Activated CD4-positive, alpha-beta T cell treated with anti-CD3 and anti-CD28 coated beads for 36 hours (primary cell): Measurements from ENCODE around the gene FAM83G. TPM values are rescaled to one million over a fixed set of nuclear protein-coding genes. Genes with fewer than 3 reads are reported as not detected.

Experiments used
- ATAC-seq: fragments of 200-7000 bp; cut with Tn5 transposase; one replicate; pipeline ENCODE4 v1.10.0; 2021; ENCODE audit warnings: mild to moderate bottlenecking, moderate library complexity
- CTCF ChIA-PET: fragments of 350-600 bp; sonication (Branson Sonifier 250); formaldehyde crosslinking; loops from one replicate; lab custom pipeline; 2021; ENCODE audit warnings: antibody characterized with exemption; lab: Charles Lee
- POLR2A ChIA-PET: fragments of 350-600 bp; sonication (Branson Sonifier 250); formaldehyde crosslinking; loops from one replicate; lab custom pipeline; 2021; ENCODE audit warnings: antibody characterized with exemption, inconsistent platforms; lab: Charles Lee
- DNase-seq: peaks from one replicate; pipeline ENCODE4 v3.0.0-alpha.2; 2020
- H3K27ac Mint-ChIP-seq: one replicate; pipeline ENCODE4 v1.8.0; 2021; ENCODE audit warnings: mixed read lengths
- H3K27me3 Mint-ChIP-seq: one replicate; pipeline ENCODE4 v1.8.0; 2021; ENCODE audit warnings: mixed read lengths
- H3K36me3 Mint-ChIP-seq: one replicate; pipeline ENCODE4 v1.8.0; 2021; ENCODE audit warnings: low read depth, mixed read lengths
- H3K4me1 Mint-ChIP-seq: one replicate; pipeline ENCODE4 v1.8.0; 2021; ENCODE audit warnings: mixed read lengths
- H3K4me3 Mint-ChIP-seq: one replicate; pipeline ENCODE4 v1.8.0; 2021; ENCODE audit warnings: mild to moderate bottlenecking, moderate library complexity, mixed read lengths
- H3K9me3 Mint-ChIP-seq: one replicate; pipeline ENCODE4 v1.8.0; 2021; ENCODE audit warnings: low read depth, mixed read lengths
- intact Hi-C, 2 experiments: fragments of 100-400 bp; cut with DNase I in 1 of 2; cut with micrococcal nuclease in 1 of 2; formaldehyde crosslinking; loops; one replicate each; pipeline versions ENCODE4 v1.14.2 to v1.15.1; 2022 to 2024; cut with DNase I, micrococcal nuclease
- total RNA-seq, 2 experiments: library from RNA; stranded (reverse); gene quantifications; one replicate each; pipeline ENCODE4 v1.2.3, GENCODE V29; 2021

FAM83G gene
- total RNA-seq, 2 experiments from 2014 or later: 11.1 to 14.3 TPM

DNA sequence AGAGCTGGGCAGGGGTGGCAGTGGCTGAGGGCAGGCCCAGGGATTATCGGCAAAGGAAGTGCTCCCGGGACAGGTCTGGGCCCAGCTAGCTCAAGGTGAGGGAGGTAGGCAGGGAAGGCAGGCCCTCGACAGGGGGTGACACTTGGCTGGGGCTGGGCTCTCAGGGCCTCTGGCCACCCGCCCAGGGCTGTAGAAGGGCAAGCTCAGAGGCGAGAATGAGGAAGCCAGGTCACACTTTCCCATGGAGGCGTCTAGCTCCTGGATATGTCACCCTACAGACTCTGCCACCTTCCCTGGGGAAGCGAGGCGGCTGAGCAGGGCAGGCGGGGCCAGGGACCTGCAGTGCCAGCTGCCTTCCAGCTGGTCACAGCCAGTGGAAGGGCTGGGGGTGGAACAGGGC lies 19.1 kb downstream of the FAM83G start:
- H3K4me3 Mint-ChIP-seq: no peak overlapping the region
- peaks cover 2% of the 10 kb centered on the region for H3K4me1 Mint-ChIP-seq
- intact Hi-C loops: loop anchor here in 1 of 2 experiments (5.0 kb wide), 1 partner anchor 48 kb away; no protein-coding TSS in a partner anchor
- ChIA-PET CTCF (interaction anchor here (1.3 kb wide), 1 partner anchor 9 kb away, joined by 3 read pairs; no protein-coding TSS in a partner anchor), POLR2A (no interaction called here)
- no peak for ATAC-seq
- H3K27me3 Mint-ChIP-seq: no peaks in the 10 kb centered on the region
- peaks cover 8% of the 10 kb centered on the region for H3K36me3 Mint-ChIP-seq
- H3K27ac Mint-ChIP-seq: no peak overlapping the region
- DNase-seq: no peak
- no peaks in the 10 kb centered on the region for H3K9me3 Mint-ChIP-seq

DNA sequence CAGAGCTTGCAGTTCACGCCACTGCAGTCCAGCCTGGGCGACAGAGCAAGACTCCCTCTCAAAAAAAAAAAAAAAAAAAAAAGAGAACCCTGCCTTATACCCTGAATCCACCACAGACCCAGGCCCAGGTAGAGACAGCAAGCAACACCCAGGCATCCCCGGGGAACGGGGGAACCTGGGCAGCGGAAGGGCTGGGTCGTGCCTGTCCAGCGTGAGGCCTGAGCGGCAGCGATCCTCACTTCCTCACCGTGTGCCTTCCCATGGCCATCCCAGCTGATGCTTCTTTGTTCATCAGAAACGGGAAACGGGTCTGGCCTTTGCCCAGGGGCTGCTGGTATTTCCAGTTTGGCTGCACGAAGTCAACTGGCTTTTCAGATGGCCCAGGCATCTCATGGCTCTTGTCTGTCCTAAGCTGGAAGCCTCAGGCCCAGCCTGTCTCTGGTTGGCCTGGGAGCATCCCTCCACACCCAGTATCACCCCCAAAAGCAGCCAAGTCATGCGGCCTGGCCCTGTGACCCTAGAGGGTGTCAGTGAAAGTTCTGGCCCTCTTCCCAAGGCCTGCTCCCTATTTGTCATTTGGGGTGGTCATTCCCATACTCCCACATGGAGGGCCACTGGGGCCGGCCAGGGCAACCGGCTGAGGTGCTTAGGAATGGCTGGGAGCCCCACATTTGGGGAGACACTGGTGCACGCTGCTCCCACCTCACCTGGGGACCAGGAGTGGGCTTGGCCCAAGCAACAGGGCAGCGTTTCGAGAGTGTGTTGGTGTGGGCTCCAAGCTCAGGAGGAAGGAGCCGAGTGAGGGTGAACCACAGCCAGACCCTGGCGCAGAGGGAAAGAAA lies 20.1 kb downstream of the FAM83G start:
- POLR2A ChIA-PET: no interaction called here
- Mint-ChIP-seq H3K9me3 (no peaks in the 10 kb centered on the region), H3K4me1 (peaks cover 2% of the 10 kb centered on the region), H3K27me3 (no peaks in the 10 kb centered on the region), H3K27ac (no peak overlapping the region), H3K36me3 (peaks cover 8% of the 10 kb centered on the region), H3K4me3 (no peak overlapping the region)
- intact Hi-C loops: loop anchor here in 1 of 2 experiments (5.0 kb wide), 1 partner anchor 47 kb away; no protein-coding TSS in a partner anchor
- DNase-seq: no peak
- no peak for ATAC-seq
- CTCF ChIA-PET: interaction anchor here (1.3 kb wide), 1 partner anchor 10 kb away, joined by 3 read pairs; no protein-coding TSS in a partner anchor

DNA sequence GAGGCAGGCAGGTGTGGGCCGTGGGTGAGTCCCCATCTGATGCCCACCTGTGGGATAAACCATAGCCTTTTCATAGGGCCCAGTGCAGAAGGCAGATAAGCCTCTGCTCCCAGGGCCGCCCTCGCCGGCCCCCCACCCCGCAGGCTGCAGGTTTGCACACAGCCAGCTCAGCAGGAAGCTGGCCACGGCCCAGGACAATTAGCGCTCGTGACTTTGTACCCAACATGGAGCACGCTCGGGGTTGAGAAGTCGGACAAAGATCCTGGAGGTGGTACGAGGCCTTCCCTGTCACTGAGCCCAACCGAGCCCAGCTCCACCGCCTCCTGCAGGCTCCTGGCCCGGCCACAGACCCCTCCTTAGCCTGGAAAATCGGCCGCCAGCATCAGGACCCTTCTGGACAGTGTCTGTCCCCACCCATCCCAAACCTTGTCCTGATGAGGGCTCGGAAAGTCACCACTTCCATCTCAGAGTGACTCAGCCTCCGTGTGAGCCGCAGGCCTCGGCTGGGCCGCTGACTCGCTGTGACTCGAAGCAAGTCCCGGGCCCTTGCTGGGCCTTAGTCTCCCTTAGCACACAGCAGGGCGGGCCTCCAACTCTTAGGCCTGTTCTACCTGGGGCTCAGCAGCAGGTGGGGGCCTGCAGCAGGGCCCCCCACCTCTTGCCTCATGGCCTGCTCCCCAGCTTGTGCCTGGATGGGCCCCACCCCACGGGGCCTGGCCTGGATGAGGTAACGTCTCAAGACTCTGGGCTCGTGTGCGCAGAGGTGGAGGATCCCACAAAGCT lies 22.7 kb downstream of the FAM83G start:
- DNase-seq (peak; percentile 46), ATAC-seq (peak; percentile 57)
- Mint-ChIP-seq H3K36me3 (peaks cover 4% of the 10 kb centered on the region), H3K4me3 (no peak overlapping the region), H3K4me1 (no peaks in the 10 kb centered on the region), H3K27ac (no peak overlapping the region), H3K27me3 (no peaks in the 10 kb centered on the region), H3K9me3 (no peaks in the 10 kb centered on the region)
- intact Hi-C loops: no loop called here
- ChIA-PET POLR2A (no interaction called here), CTCF (no interaction called here)

DNA sequence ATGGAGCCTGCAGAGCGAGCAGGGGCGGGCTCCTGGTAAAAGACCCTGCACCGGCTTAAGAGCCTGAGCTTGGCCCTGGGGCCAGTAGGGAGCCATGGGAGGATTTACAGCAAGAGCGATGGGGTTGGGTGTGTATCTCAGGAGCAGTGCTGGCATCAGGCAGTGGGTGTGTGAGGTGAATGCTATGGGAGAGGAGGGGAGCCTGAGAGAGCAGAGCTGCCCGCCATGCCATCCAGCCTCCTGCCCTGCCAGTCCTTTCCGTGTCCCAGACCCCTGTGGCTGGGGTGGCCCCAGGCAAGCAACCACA lies 23.3 kb downstream of the FAM83G start:
- intact Hi-C loops: no loop called here
- ATAC-seq (no peak), DNase-seq (no peak)
- Mint-ChIP-seq H3K4me3 (no peak overlapping the region), H3K36me3 (peaks cover 8% of the 10 kb centered on the region), H3K27ac (no peak overlapping the region), H3K4me1 (no peaks in the 10 kb centered on the region), H3K27me3 (no peaks in the 10 kb centered on the region), H3K9me3 (no peaks in the 10 kb centered on the region)
- CTCF ChIA-PET: interaction anchor here (0.6 kb wide), 1 partner anchor 717 kb away, joined by 3 read pairs; no protein-coding TSS in a partner anchor
- POLR2A ChIA-PET: no interaction called here

DNA sequence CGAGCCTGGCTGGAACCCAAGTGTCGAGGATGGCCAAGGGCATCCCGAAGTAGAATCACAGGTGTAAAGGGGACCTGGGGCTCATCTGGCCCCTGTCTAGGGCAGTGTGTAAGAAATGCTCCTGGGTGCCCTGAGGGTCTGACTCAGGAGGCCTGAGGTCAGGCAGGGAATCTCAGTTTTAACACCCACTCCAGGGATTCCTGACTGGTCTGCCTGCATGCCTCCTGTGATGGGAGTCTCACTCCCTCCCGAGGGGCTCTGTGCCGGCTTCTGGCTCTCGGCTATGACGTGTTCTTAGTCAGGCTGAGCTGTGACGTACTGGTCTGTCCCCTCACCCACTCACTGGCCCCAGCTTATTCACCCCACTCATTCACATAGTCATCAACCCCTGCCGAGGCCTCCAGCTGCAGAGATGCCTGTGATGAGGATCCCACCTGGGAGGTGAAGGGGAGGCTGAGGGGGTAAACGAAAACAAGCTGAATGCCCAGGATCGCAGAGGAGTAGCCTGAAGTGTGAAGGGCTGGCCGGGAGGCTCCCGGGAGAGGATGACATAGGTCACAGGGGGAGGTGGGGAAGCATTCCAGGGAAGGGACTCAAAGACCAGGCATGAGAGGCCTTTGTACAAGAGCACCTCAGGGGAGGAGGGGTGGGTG lies 23.8 kb downstream of the FAM83G start:
- intact Hi-C loops: no loop called here
- H3K27me3 Mint-ChIP-seq: no peaks in the 10 kb centered on the region
- H3K36me3 Mint-ChIP-seq: peaks cover 5% of the 10 kb centered on the region
- H3K9me3 Mint-ChIP-seq: no peaks in the 10 kb centered on the region
- H3K27ac Mint-ChIP-seq: no peak overlapping the region
- DNase-seq (no peak), ATAC-seq (no peak)
- ChIA-PET POLR2A (no interaction called here), CTCF (interaction anchor here (0.6 kb wide), 1 partner anchor 716 kb away, joined by 3 read pairs; no protein-coding TSS in a partner anchor)
- H3K4me3 Mint-ChIP-seq: no peak overlapping the region
- no peaks in the 10 kb centered on the region for H3K4me1 Mint-ChIP-seq

DNA sequence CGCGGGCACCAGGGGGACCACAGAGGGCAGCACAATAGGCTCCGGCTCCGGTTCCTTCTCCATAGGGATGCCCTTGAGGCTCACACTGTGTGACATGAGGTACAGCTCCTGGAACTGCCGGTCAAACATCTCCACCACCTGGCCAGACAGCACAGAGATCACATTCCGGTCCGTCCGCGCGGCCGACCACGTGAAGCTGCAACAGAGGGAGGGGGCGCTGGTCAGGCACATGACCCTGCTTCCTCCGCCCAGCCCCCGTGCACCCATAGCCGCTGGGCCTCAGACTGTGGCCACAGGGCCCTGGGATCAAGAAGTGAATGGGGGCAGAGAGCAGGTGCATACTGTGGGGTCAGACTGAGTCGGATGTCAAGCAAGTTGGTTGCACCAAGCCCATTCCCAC lies 25.9 kb downstream of the FAM83G start:
- ATAC-seq (no peak), DNase-seq (no peak)
- CTCF ChIA-PET: interaction anchor here (0.9 kb wide), 1 partner anchor 16 kb away, joined by 3 read pairs; no protein-coding TSS in a partner anchor
- Mint-ChIP-seq H3K36me3 (peaks cover 4% of the 10 kb centered on the region), H3K9me3 (no peaks in the 10 kb centered on the region), H3K27me3 (no peaks in the 10 kb centered on the region), H3K4me1 (peaks cover 9% of the 10 kb centered on the region), H3K27ac (no peak overlapping the region), H3K4me3 (no peak overlapping the region)
- intact Hi-C loops: no loop called here
- POLR2A ChIA-PET: no interaction called here

DNA sequence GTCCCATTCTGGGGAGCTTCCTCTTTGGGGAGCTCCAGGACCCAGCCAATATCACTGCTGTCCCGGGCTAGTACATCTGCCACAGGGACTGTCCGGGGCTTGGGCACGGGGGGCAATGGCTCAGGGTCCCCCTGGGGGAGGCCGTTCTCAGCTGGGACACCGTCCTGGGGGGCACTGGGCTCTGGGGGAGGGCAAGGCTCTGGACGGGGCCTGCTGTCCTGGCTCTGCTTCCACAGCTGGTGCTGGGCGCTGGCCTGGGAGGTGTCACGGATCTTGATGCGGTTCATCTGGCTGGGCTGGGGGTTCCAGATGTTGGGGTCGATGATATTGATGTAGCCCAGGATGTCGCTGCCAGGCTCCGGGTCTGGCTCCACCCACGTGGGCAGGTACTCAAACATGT lies 26.5 kb downstream of the FAM83G start:
- POLR2A ChIA-PET: no interaction called here
- no peaks in the 10 kb centered on the region for H3K9me3 Mint-ChIP-seq
- H3K27ac Mint-ChIP-seq: no peak overlapping the region
- no peaks in the 10 kb centered on the region for H3K27me3 Mint-ChIP-seq
- DNase-seq: no peak
- ATAC-seq: no peak
- intact Hi-C loops: no loop called here
- H3K4me3 Mint-ChIP-seq: no peak overlapping the region
- H3K4me1 Mint-ChIP-seq: peaks cover 11% of the 10 kb centered on the region
- H3K36me3 Mint-ChIP-seq: peaks cover 8% of the 10 kb centered on the region
- CTCF ChIA-PET: interaction anchor here (1.0 kb wide), 1 partner anchor 17 kb away, joined by 3 read pairs; no protein-coding TSS in a partner anchor

DNA sequence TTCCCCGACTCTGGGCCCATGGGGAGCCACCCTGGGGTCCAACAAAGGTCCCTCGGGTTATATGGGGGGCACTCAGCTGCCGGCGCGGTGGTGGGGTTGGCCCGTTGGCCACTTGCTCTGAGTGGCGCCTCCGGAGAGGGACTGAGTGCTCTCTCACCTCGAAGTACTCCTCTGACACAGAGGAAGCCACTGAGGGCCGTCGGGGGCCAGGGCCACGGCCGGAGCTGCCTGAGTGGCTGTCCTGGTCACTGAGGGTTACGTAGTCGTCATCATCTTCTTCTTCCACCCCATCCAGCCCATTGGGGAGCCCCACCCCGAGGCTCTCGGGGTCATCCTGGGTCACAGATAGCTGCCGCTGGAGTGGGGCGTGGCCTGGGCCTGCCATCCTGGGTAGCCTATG lies 26.9 kb downstream of the FAM83G start:
- ChIA-PET POLR2A (no interaction called here), CTCF (interaction anchor here (1.0 kb wide), 1 partner anchor 16 kb away, joined by 3 read pairs; no protein-coding TSS in a partner anchor)
- DNase-seq (no peak), ATAC-seq (no peak)
- H3K4me1 Mint-ChIP-seq: peaks cover 11% of the 10 kb centered on the region
- no peak overlapping the region for H3K4me3 Mint-ChIP-seq
- intact Hi-C loops: no loop called here
- no peak overlapping the region for H3K27ac Mint-ChIP-seq
- peaks cover 8% of the 10 kb centered on the region for H3K36me3 Mint-ChIP-seq
- no peaks in the 10 kb centered on the region for H3K9me3 Mint-ChIP-seq
- no peaks in the 10 kb centered on the region for H3K27me3 Mint-ChIP-seq

DNA sequence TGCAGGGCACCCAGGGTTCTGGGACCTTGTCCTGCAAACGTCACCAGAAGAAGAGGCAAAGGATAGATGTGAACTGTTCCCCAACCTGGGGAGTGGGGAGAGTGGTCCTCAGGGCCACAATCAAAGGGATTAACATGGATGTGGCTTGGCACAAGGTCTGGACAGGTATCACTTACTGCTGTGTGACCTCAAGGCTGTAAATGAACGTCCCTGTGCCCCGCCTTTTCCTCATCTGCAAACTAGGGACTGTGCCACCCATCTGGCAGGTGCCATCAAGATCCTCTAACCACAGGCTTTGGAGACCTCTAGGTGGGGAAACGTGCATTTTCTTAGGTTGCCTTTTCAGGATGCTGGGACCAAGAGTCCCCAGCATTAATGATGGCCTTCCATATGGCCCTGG lies 27.5 kb downstream of the FAM83G start:
- ATAC-seq (no peak), DNase-seq (no peak)
- Mint-ChIP-seq H3K4me3 (no peak overlapping the region), H3K4me1 (peaks cover 11% of the 10 kb centered on the region), H3K27me3 (no peaks in the 10 kb centered on the region), H3K36me3 (peaks cover 8% of the 10 kb centered on the region), H3K27ac (no peak overlapping the region), H3K9me3 (no peaks in the 10 kb centered on the region)
- CTCF ChIA-PET: no interaction called here
- intact Hi-C loops: no loop called here
- POLR2A ChIA-PET: no interaction called here

DNA sequence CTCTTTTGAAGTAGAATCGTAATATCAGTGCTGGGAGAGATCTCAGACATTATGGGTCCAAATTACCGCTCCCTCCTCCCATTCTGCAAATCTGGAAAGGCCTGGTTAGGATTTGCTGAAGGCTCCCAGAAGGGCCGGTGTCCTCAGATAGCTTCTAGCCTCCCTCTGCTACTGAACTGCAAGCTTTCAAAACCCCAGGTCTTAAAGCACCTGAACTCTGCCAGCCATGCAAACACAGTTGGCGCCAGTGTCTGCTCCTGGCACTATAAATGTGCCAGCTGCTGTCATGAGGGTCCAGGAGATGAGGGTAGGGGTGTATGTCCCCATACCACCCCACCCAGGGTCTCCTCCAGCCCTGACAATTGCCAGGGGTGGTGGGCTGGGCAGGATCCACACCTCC lies 28.4 kb downstream of the FAM83G start:
- no peak for ATAC-seq
- no peak for DNase-seq
- H3K4me3 Mint-ChIP-seq: no peak overlapping the region
- no peak overlapping the region for H3K27ac Mint-ChIP-seq
- H3K9me3 Mint-ChIP-seq: no peaks in the 10 kb centered on the region
- peaks cover 8% of the 10 kb centered on the region for H3K36me3 Mint-ChIP-seq
- intact Hi-C loops: no loop called here
- ChIA-PET CTCF (interaction anchor here (0.5 to 2.6 kb wide), 2 partner anchors 15 to 33 kb away, joined by 3 to 11 read pairs; no protein-coding TSS in a partner anchor), POLR2A (no interaction called here)
- H3K4me1 Mint-ChIP-seq: peaks cover 11% of the 10 kb centered on the region
- H3K27me3 Mint-ChIP-seq: no peaks in the 10 kb centered on the region

DNA sequence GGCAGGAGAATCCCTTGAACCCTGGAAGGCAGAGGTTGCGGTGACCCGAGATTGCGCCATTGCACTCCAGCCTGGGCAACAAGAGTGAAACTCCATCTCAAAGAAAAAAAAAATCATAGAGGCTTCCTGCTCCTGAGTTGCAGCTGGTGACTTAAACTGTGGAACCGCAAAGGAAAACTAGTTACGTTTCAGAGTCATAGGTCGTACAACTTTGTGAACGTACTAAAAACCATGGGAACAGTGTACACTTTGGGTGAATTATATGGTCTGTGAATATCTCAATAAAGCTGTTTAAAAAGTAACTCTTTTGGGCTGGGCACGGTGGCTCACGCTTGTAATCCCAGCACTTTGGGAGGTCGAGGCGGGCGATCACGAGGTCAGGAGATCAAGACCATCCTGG lies 29.0 kb downstream of the FAM83G start:
- ATAC-seq: no peak
- Mint-ChIP-seq H3K4me1 (peaks cover 11% of the 10 kb centered on the region), H3K27ac (no peak overlapping the region), H3K9me3 (no peaks in the 10 kb centered on the region), H3K4me3 (no peak overlapping the region), H3K36me3 (peaks cover 8% of the 10 kb centered on the region), H3K27me3 (no peaks in the 10 kb centered on the region)
- CTCF ChIA-PET: interaction anchor here (0.5 to 2.6 kb wide), 2 partner anchors 15 to 32 kb away, joined by 3 to 11 read pairs; no protein-coding TSS in a partner anchor
- POLR2A ChIA-PET: no interaction called here
- no peak for DNase-seq
- intact Hi-C loops: loop anchor here in 1 of 2 experiments (2.0 kb wide), 1 partner anchor 29 kb away; the partner anchor contains the start of gene FAM83G
